ENCODE data around the gene RAPGEFL1.

DNA sequence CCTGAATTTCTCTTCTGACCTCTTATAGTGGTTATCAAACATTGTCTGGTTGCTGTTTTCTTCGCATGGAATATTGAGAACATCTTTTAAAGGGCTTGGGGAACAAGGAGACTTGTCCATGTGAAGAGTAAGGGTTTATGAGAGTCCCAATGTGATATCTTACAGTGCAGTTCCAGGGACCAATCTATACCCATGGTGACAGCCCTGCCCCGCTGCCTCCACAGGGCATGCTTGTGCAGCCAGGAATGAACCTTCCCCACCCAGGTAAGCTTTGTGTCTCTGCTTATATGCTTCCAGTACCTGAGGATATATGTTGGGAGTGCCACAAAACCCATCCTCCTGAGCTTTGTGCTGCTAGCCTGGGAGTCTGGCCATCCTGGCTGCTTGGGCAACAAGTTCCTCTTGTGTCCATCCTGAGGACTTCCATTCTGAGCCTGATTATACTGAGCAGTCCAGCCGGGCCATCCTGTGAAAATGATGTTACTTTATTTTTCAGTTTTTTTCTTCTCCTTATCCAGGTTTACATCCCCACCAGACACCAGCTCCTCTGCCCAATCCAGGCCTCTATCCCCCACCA, 9.5 kb upstream of the RAPGEFL1 start:
- no peak for TF ChIP-seq POLR2A (IDR thresholded peaks at IDR 0.05)
- no peak for TF ChIP-seq EP300 (IDR thresholded peaks at IDR 0.05)
